GM12878 (cell line): Measurements from ENCODE around the gene LSAMP. TPM values are rescaled to one million over a fixed set of nuclear protein-coding genes. Genes with fewer than 3 reads are reported as not detected.

Experiments used
- ATAC-seq: fragments of 200-7000 bp; cut with Tn5 transposase; 3 replicates; pipeline ENCODE4 v1.9.1; 2020; ENCODE audit warnings: mild to moderate bottlenecking, moderate library complexity
- BruUV-seq: library from RNA; stranded (reverse); fragments of 400-500 nt; replicated peaks from 2 replicates; lab custom pipeline; 2021; lab: Mats Ljungman, UMichigan
- CTCF ChIA-PET: fragments of 300-600 bp; sonication (Branson Sonifier 250); formaldehyde crosslinking; extraction: SDS; loops from one replicate; lab custom pipeline; 2021; ENCODE audit warnings: inconsistent platforms; lab: Yijun Ruan, JAX
- POLR2A ChIA-PET: fragments of 350-600 bp; formaldehyde crosslinking; extraction: SDS; loops from one replicate; lab custom pipeline; 2021; ENCODE audit warnings: inconsistent platforms; lab: Charles Lee
- RAD21 ChIA-PET: fragments of 300-600 bp; sonication (Branson Sonifier 250); formaldehyde crosslinking; loops from one replicate; lab custom pipeline; 2023; ENCODE audit warnings: antibody characterized with exemption; ENCODE audit not compliant: unreplicated experiment; lab: Charles Lee
- SMC1A ChIA-PET: fragments of 300-600 bp; sonication (Branson Sonifier 250); formaldehyde crosslinking; loops from one replicate; lab custom pipeline; 2023; ENCODE audit not compliant: unreplicated experiment, uncharacterized antibody; lab: Charles Lee
- DNase-seq: peaks from one replicate; pipeline ENCODE4 v3.0.0-alpha.2; 2011; ENCODE audit warnings: low read depth, low spot score
- FAIRE-seq: peaks from 3 replicates; lab custom pipeline; 2011; peaks lifted over from hg19 to GRCh38; lab: Jason Lieb, UNC
- H2AFZ ChIP-seq: 2 replicates; pipeline ENCODE4 v1.6.0; 2011; ENCODE audit warnings: low read depth, low read length, control low read depth; ENCODE audit not compliant: control insufficient read depth
- H3K27ac ChIP-seq: 2 replicates; pipeline ENCODE4 v1.5.1; 2011; ENCODE audit warnings: control low read depth; ENCODE audit not compliant: control insufficient read depth, insufficient read depth
- H3K27me3 ChIP-seq, 2 experiments: replicated peaks in 1 of 2; 2 replicates each; pipeline versions ENCODE4 v1.6.0 to v1.6.1; 2011; ENCODE audit warnings: low read length in 1 of 2; ENCODE audit not compliant: control insufficient read depth in 2 of 2, insufficient read depth in 2 of 2
- H3K36me3 ChIP-seq, 2 experiments: 2 replicates each; pipeline ENCODE4 v1.5.1; 2011; ENCODE audit warnings: low read length in 1 of 2; ENCODE audit not compliant: control insufficient read depth in 2 of 2, insufficient read depth in 2 of 2
- H3K4me1 ChIP-seq: 2 replicates; pipeline ENCODE4 v1.6.1; 2011; ENCODE audit warnings: mild to moderate bottlenecking, low read length, moderate library complexity, mixed read lengths; ENCODE audit not compliant: control insufficient read depth, insufficient read depth
- H3K4me2 ChIP-seq: 2 replicates; pipeline ENCODE4 v1.6.0; 2011; ENCODE audit warnings: control low read depth; ENCODE audit not compliant: control insufficient read depth, insufficient read depth
- H3K4me3 ChIP-seq: fragments of 200-600 bp; sonication (generic); 2 replicates; pipeline ENCODE4 v1.5.1; 2016
- H3K79me2 ChIP-seq: 2 replicates; pipeline ENCODE4 v1.6.0; 2011; ENCODE audit warnings: low read length; ENCODE audit not compliant: control insufficient read depth, insufficient read depth
- H3K9ac ChIP-seq: 2 replicates; pipeline ENCODE4 v1.8.0; 2011; ENCODE audit warnings: low read length, control low read depth, mixed read lengths; ENCODE audit not compliant: control insufficient read depth, insufficient read depth
- H3K9me3 ChIP-seq: replicated peaks from 3 replicates; pipeline ENCODE4 v1.5.1; 2011; ENCODE audit warnings: mild to moderate bottlenecking, low read length; ENCODE audit not compliant: control insufficient read depth, insufficient read depth
- H4K20me1 ChIP-seq: 2 replicates; pipeline ENCODE4 v1.6.0; 2011; ENCODE audit not compliant: control insufficient read depth, insufficient read depth
- CHD2 ChIP-seq: IDR thresholded peaks from 2 replicates; pipeline ENCODE4 v1.6.1; 2011; ENCODE audit warnings: low read depth, low read length, improper control_type of control experiment, borderline replicate concordance
- CREM ChIP-seq: IDR thresholded peaks from 2 replicates; pipeline ENCODE4 v1.6.1; 2014; ENCODE audit warnings: antibody characterized with exemption, low read depth
- CTCF ChIP-seq, 3 experiments: IDR thresholded peaks in 2 of 3; conservative IDR thresholded peaks in 1 of 3; 2 replicates each; pipeline ENCODE4 v1.5.1; 2011; ENCODE audit warnings: low read depth in 3 of 3, low read length in 3 of 3, mild to moderate bottlenecking in 3 of 3, control low read depth in 2 of 3, moderate library complexity in 2 of 3, inconsistent platforms in 1 of 3, mixed read lengths in 1 of 3; ENCODE audit not compliant: control insufficient read depth in 2 of 3, insufficient read depth in 1 of 3; ENCODE audit errors: extremely low read depth in 1 of 3
- ESRRA ChIP-seq: IDR thresholded peaks from 2 replicates; pipeline ENCODE4 v1.6.1; 2012; ENCODE audit warnings: mild to moderate bottlenecking, low read length, improper control_type of control experiment
- FOXK2 ChIP-seq: fragments of 450-650 bp; IDR thresholded peaks from 2 replicates; pipeline ENCODE4 v1.6.1; 2017; ENCODE audit warnings: mild to moderate bottlenecking, moderate library complexity
- MTA2 ChIP-seq: fragments of 450-650 bp; IDR thresholded peaks from 2 replicates; pipeline ENCODE4 v1.6.1; 2016; ENCODE audit warnings: low read depth, mild to moderate bottlenecking, moderate library complexity
- POLR2AphosphoS5 ChIP-seq: IDR thresholded peaks from 2 replicates; pipeline ENCODE4 v1.6.1; 2011; ENCODE audit warnings: mild to moderate bottlenecking, low read length, inconsistent platforms
- RAD51 ChIP-seq: fragments of 450-650 bp; IDR thresholded peaks from 2 replicates; pipeline ENCODE4 v1.6.1; 2016; ENCODE audit warnings: moderate library complexity, mild to moderate bottlenecking, inconsistent platforms
- RELA ChIP-seq: fragments of 450-650 bp; IDR thresholded peaks from 2 replicates; pipeline ENCODE4 v1.8.0; 2014; ENCODE audit warnings: borderline replicate concordance; ENCODE audit not compliant: partially characterized antibody
- TCF12 ChIP-seq: IDR thresholded peaks from 2 replicates; pipeline ENCODE4 v1.6.1; 2011; ENCODE audit warnings: low read depth, mild to moderate bottlenecking, low read length
- ZNF274 ChIP-seq: IDR thresholded peaks from one replicate; pipeline ENCODE4 v1.8.0; 2011; ENCODE audit not compliant: insufficient read length, insufficient read depth
- ZNF622 ChIP-seq: fragments of 450-650 bp; IDR thresholded peaks from 2 replicates; pipeline ENCODE4 v1.6.1; 2017; ENCODE audit warnings: mild to moderate bottlenecking, inconsistent platforms
- WGBS: methylation state at CpG from one replicate; pipeline ENCODE4 v1.1.6; 2016; ENCODE audit warnings: low lambda C conversion rate; ENCODE audit not compliant: insufficient replicate concordance, insufficient coverage; ENCODE audit errors: missing lambda C conversion rate; 5-methylcytosine and 5-hydroxymethylcytosine counted together
- in situ Hi-C: fragments of 300-500 bp; cut with MboI; formaldehyde crosslinking; loops from 9 replicates; pipeline ENCODE4 v1.14.3; 2018; ENCODE audit warnings: mixed read lengths
- intact Hi-C: fragments of 100-400 bp; cut with micrococcal nuclease; formaldehyde crosslinking; loops from one replicate; pipeline ENCODE4 v1.14.2; 2022; ENCODE audit not compliant: unreplicated experiment
- polyA plus RNA-seq, 11 experiments: library from polyadenylated mRNA; depleted of rRNA in 4 of 11; unstranded in 6 of 11; stranded (reverse) in 5 of 11; fragments of >200 nt; fragmentation: Nextera tagmentation in 4 of 11; fragmentation: Illumina TruSeq in 1 of 11; extraction: Ambion mirVana in 4 of 11; extraction: Trizol in 1 of 11; gene quantifications; 1 replicate in 1 of 11; 2 replicates in 10 of 11; pipeline versions ENCODE4 v1.2.1 to v1.2.3, GENCODE V29; 2011 to 2016; ENCODE audit warnings: inconsistent platforms in 2 of 11, missing spikeins in 2 of 11, low read depth in 1 of 11
- total RNA-seq, 4 experiments: library from RNA; depleted of rRNA in 3 of 4; stranded (reverse); fragments of >200 nt in 3 of 4; fragmentation: Illumina TruSeq in 1 of 4; extraction: Trizol in 1 of 4; gene quantifications; 2 replicates each; pipeline versions ENCODE4 v1.2.1 to v1.2.3, GENCODE V29; 2013 to 2021
- TF ChIP-seq, protein P1 (sequence below): fragments of 450-650 bp; IDR thresholded peaks from 2 replicates; pipeline ENCODE4 v1.6.1; 2017; ENCODE audit warnings: mild to moderate bottlenecking

The LSAMP gene
- total and polyA plus RNA-seq, 10 of the 15 experiments (the other 5 are each of a cell fraction or from before 2014, with no cell fraction given) = 2.0 to 12.7 (median 6.5) TPM

DNA sequence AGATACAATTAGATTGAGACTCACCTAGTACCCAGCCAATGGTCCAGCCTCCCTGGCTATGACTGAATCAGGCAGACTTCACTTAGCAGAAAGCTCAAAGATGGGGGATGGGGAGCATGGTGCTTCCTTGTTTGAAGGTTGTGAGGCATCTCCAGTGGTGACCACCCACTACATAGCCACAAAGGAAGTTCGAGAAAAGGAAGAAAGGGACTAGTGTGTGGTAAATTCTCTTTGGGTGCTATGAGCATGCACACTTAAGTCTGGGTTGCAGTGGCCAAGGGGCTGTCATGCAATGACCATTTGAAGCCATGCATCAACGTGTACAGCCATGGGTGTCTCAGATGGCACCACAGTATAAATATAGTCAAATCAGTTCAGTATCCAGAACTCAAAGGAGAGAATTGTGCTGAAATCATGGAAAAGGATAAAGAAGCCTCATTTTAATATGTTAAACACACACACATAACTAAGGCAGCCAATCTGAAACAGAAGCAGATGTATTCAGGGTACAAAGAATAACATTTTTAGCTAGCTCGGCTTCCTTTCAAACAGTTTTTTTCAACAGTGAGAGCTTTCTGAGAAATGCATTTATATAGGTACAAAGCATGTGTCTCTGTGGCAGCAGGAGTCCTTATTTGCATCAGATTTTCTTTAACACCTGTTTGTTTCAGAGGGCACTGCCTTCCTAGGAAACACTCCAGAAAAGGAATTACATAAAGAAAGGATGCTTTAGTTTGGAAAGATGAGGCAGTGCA is 546.5 kb downstream of the LSAMP start:
- Histone ChIP-seq H3K9ac (no peak overlapping the region), H3K4me2 (no peak overlapping the region), H3K36me3 (no peaks in the 10 kb centered on the region), H3K9me3 (no peaks in the 10 kb centered on the region), H3K27ac (no peak overlapping the region), H3K4me1 (no peaks in the 10 kb centered on the region), H2AFZ (no peak overlapping the region), H3K79me2 (no peaks in the 10 kb centered on the region), H4K20me1 (no peaks in the 10 kb centered on the region), H3K4me3 (no peak overlapping the region), H3K27me3 (no peaks in the 10 kb centered on the region)
- WGBS = 13% methylated on average over 3 of the region's 3 CpGs
- no peak for ATAC-seq
- no peak for FAIRE-seq
- no peak for DNase-seq
- ChIA-PET SMC1A (interaction anchor here (0.7 kb wide), 1 partner anchor 18 kb away, joined by 4 read pairs; no protein-coding TSS in a partner anchor), POLR2A (no interaction called here), CTCF (no interaction called here), RAD21 (no interaction called here)
- intact Hi-C loops = no loop called here
- in situ Hi-C loops = no loop called here
- BruUV-seq = no TSS peak
- TF ChIP-seq RAD51 = no peak
- no peak for TF ChIP-seq TCF12
- no peak for TF ChIP-seq ZNF622
- TF ChIP-seq, protein P1, sequence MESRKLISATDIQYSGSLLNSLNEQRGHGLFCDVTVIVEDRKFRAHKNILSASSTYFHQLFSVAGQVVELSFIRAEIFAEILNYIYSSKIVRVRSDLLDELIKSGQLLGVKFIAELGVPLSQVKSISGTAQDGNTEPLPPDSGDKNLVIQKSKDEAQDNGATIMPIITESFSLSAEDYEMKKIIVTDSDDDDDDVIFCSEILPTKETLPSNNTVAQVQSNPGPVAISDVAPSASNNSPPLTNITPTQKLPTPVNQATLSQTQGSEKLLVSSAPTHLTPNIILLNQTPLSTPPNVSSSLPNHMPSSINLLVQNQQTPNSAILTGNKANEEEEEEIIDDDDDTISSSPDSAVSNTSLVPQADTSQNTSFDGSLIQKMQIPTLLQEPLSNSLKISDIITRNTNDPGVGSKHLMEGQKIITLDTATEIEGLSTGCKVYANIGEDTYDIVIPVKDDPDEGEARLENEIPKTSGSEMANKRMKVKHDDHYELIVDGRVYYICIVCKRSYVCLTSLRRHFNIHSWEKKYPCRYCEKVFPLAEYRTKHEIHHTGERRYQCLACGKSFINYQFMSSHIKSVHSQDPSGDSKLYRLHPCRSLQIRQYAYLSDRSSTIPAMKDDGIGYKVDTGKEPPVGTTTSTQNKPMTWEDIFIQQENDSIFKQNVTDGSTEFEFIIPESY = no peak
- TF ChIP-seq CTCF (IDR thresholded peaks at IDR 0.05 in 2 of 3, conservative IDR thresholded peaks at IDR 0.05 in 1 of 3; ENCODE audit: control insufficient read depth in 2 of 3, extremely low read depth in 1 of 3, insufficient read depth in 1 of 3, low read depth in 3 of 3, low read length in 3 of 3) = no peak
- TF ChIP-seq RELA = no peak
- no peak for TF ChIP-seq CREM
- no peak for TF ChIP-seq MTA2
- TF ChIP-seq POLR2AphosphoS5 = no peak
- no peak for TF ChIP-seq FOXK2
- TF ChIP-seq ZNF274 = no peak
- TF ChIP-seq CHD2 = no peak
- no peak for TF ChIP-seq ESRRA
